HUDEP-2 (cell line): Measurements from ENCODE around the gene AKAP17A.
"Not testable (repeated sequence)": the region's sequence is repeated elsewhere in the genome, so short reads cannot be mapped to it uniquely, and the experiment has no call there.

ENCODE experiments used
- DNase-seq, 76 experiments: peaks; one replicate each; lab custom pipeline; 2025; ENCODE audit not compliant: unreplicated experiment in 76 of 76; lab: John Stamatoyannopoulos, UW

The AKAP17A gene

GRCh38 chrX:1601768-1602085 is 10.3 kb downstream of the AKAP17A start:
- DNase-seq = no peak

GRCh38 chrX:1602299-1602698 is 10.9 kb downstream of the AKAP17A start:
- no peak for DNase-seq

GRCh38 chrX:1606496-1606895 is 15.1 kb downstream of the AKAP17A start:
- DNase-seq = no peak

- DNase-seq = no peak
Observed at GRCh38 chrX:1609311-1609710, 17.9 kb downstream of the AKAP17A start.

- DNase-seq = no peak
Observed at GRCh38 chrX:1609762-1610161, 18.4 kb downstream of the AKAP17A start.

GRCh38 chrX:1610166-1610565 is 18.8 kb downstream of the AKAP17A start:
- DNase-seq = no peak

- no peak for DNase-seq
Observed at GRCh38 chrX:1610736-1611135, 19.3 kb downstream of the AKAP17A start.

GRCh38 chrX:1612641-1613286 is 21.4 kb downstream of the AKAP17A start:
- no peak for DNase-seq

GRCh38 chrX:1614927-1615326 is 23.5 kb downstream of the AKAP17A start, which contains the start of gene ASMT:
TSS of gene ASMT (plus strand) at chrX:1615059. CDS start at chrX:1615200, 141 bp downstream.
- DNase-seq = no peak

- no peak for DNase-seq
Observed at GRCh38 chrX:1618689-1619088, 27.3 kb downstream of the AKAP17A start.

- no peak for DNase-seq
Observed at GRCh38 chrX:1623691-1624090, 32.3 kb downstream of the AKAP17A start.

- not testable (repeated sequence) for DNase-seq
Observed at GRCh38 chrX:1624158-1624860, 32.9 kb downstream of the AKAP17A start.

GRCh38 chrX:1624861-1625215 is 33.4 kb downstream of the AKAP17A start:
- not testable (repeated sequence) for DNase-seq

GRCh38 chrX:1629244-1629643 is 37.8 kb downstream of the AKAP17A start:
- no peak for DNase-seq

- no peak for DNase-seq
Observed at GRCh38 chrX:1646009-1646408, 54.6 kb downstream of the AKAP17A start.

GRCh38 chrX:1649621-1650020 is 58.2 kb downstream of the AKAP17A start:
- no peak for DNase-seq
